Measurements from ENCODE around the gene VENTX.

VENTX gene

GRCh38 chr10:133202778-133203651 is 34.6 kb upstream of the VENTX start:
- no peak for FAIRE-seq

GRCh38 chr10:133203652-133204195 is 33.9 kb upstream of the VENTX start:
- no peak for FAIRE-seq

GRCh38 chr10:133204226-133205015 is 33.2 kb upstream of the VENTX start:
- FAIRE-seq: no peak

- no peak for FAIRE-seq
These were observed 32.5 kb upstream of the VENTX start for GRCh38 chr10:133205146-133205545.

- no peak for FAIRE-seq
These were observed 31.2 kb upstream of the VENTX start for GRCh38 chr10:133206356-133207040.

GRCh38 chr10:133207041-133207600 is 30.5 kb upstream of the VENTX start:
- no peak for FAIRE-seq

- no peak for FAIRE-seq
These were observed 30.0 kb upstream of the VENTX start for GRCh38 chr10:133207627-133208026.

- no peak for FAIRE-seq
These were observed 29.2 kb upstream of the VENTX start for GRCh38 chr10:133208466-133208865.

GRCh38 chr10:133209117-133209516 is 28.5 kb upstream of the VENTX start:
- no peak for FAIRE-seq

GRCh38 chr10:133209641-133210040 is 28.0 kb upstream of the VENTX start:
- FAIRE-seq: no peak

GRCh38 chr10:133210398-133211140 is 27.1 kb upstream of the VENTX start:
- no peak for FAIRE-seq

- FAIRE-seq: no peak
These were observed 26.4 kb upstream of the VENTX start for GRCh38 chr10:133211141-133211830.

- no peak for FAIRE-seq
These were observed 25.4 kb upstream of the VENTX start for GRCh38 chr10:133211959-133212852.

GRCh38 chr10:133212853-133213494 is 24.7 kb upstream of the VENTX start:
- FAIRE-seq: no peak

GRCh38 chr10:133213641-133214467 is 23.8 kb upstream of the VENTX start:
- no peak for FAIRE-seq

- FAIRE-seq: no peak
These were observed 22.9 kb upstream of the VENTX start for GRCh38 chr10:133214468-133215410.

GRCh38 chr10:133215586-133215985 is 22.1 kb upstream of the VENTX start:
- no peak for FAIRE-seq

- no peak for FAIRE-seq
These were observed 20.9 kb upstream of the VENTX start for GRCh38 chr10:133216776-133217175.

All from colon (tissue), 2 donors.